Left ventricle myocardium inferior (tissue), 1 donor: ENCODE results near the gene ALG9. TPM values are rescaled to one million over a fixed set of nuclear protein-coding genes. Genes with fewer than 3 reads are reported as not detected.

Experiments
- DNase-seq: peaks from one replicate; pipeline ENCODE4 v3.0.0-alpha.2; 2020
- H3K27ac ChIP-seq: fragments of 200-600 bp; replicated peaks from 2 replicates; pipeline ENCODE4 v1.8.0; 2021
- H3K27me3 ChIP-seq: fragments of 200-600 bp; 2 replicates; pipeline ENCODE4 v1.8.0; 2021; ENCODE audit warnings: low read depth
- H3K36me3 ChIP-seq: fragments of 200-600 bp; 2 replicates; pipeline ENCODE4 v1.8.0; 2021
- H3K4me1 ChIP-seq: fragments of 200-600 bp; 2 replicates; pipeline ENCODE4 v1.8.0; 2021
- H3K4me3 ChIP-seq: fragments of 200-600 bp; 2 replicates; pipeline ENCODE4 v1.8.0; 2021; ENCODE audit warnings: mild to moderate bottlenecking, moderate library complexity
- H3K9me3 ChIP-seq: fragments of 200-600 bp; replicated peaks from 2 replicates; pipeline ENCODE4 v1.8.0; 2021
- intact Hi-C: fragments of 100-400 bp; cut with micrococcal nuclease; formaldehyde crosslinking; loops from one replicate; pipeline ENCODE4 v1.11.0; 2022
- total RNA-seq: library from RNA; stranded (reverse); fragmentation: NEBNext Ultra II Directional; extraction: Animal tissue kit (Norgen Biotek cat#: 25700); gene quantifications from one replicate; pipeline ENCODE4 v1.2.1, GENCODE V29; 2021
- TF ChIP-seq, protein P1 (sequence below): fragments of 200-600 bp; IDR thresholded peaks from 2 replicates; pipeline ENCODE4 v1.8.0; 2021; ENCODE audit warnings: antibody characterized with exemption, mild to moderate bottlenecking, borderline replicate concordance
- donor health status: DM: no; HTN: yes; CAD: no; lungs with severe emphysema.

The ALG9 gene
- total RNA-seq, 1 donor from 2014 or later, result 14.4 TPM

DNA sequence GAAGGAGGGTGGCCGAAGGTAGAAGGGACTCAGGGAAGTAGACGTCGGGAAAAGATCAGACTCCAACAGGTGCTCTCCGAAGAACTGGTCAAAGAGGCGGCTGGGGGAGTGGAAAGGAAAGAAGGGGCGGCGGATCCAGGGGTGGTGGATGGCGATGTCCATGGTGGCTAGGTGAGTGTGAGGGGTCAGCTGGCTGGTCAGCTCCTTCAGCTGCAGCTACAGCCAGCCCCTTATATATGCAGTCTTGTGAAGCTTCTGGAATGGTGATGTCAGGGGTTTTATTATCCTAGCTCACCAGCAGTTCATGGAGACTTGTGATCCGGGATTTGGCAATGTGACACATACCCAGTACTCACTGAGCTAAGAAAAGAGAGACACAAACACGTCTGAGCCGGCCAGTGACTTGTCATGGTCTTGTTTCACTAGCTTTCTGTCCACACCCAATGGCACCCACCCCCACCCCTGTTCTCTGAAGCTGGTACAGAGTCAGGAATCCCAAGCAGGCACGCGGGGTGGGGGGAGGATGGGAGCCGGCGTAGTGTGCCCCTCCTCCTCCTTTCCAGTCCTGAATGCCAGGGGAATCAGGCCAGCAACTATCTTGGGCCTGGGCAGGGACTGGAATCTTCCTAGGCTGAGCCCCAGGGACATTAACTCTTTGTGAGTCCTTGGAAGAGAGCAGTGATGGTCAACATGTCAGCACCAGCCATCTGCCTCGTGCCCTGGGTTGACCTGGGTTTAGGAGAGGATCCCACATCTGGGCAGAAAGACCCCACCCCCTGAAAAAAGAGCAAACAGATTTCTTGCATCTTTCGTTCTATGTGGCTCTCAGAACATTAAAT lies 40.4 kb upstream of the ALG9 start, which contains the start of gene CRYAB:
Gene CRYAB, minus strand, starts transcription at position 208 of the 839 bp plus-strand sequence. Its CDS starts 46 bp downstream, at position 162.
- no peaks in the 10 kb centered on the region for H3K9me3 ChIP-seq
- peaks cover 15% of the 10 kb centered on the region for H3K27me3 ChIP-seq
- DNase-seq, result peak; percentile 89
- peaks cover 22% of the 10 kb centered on the region for H3K36me3 ChIP-seq
- peaks cover 56% of the 10 kb centered on the region for H3K4me1 ChIP-seq
- TF ChIP-seq, protein P1, sequence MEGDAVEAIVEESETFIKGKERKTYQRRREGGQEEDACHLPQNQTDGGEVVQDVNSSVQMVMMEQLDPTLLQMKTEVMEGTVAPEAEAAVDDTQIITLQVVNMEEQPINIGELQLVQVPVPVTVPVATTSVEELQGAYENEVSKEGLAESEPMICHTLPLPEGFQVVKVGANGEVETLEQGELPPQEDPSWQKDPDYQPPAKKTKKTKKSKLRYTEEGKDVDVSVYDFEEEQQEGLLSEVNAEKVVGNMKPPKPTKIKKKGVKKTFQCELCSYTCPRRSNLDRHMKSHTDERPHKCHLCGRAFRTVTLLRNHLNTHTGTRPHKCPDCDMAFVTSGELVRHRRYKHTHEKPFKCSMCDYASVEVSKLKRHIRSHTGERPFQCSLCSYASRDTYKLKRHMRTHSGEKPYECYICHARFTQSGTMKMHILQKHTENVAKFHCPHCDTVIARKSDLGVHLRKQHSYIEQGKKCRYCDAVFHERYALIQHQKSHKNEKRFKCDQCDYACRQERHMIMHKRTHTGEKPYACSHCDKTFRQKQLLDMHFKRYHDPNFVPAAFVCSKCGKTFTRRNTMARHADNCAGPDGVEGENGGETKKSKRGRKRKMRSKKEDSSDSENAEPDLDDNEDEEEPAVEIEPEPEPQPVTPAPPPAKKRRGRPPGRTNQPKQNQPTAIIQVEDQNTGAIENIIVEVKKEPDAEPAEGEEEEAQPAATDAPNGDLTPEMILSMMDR, result no peak
- H3K4me3 ChIP-seq, result peak within 1 kb of the TSS; percentile 77
- intact Hi-C loops, result no loop called here
- H3K27ac ChIP-seq, result peak within 1 kb of the TSS; percentile 99

DNA sequence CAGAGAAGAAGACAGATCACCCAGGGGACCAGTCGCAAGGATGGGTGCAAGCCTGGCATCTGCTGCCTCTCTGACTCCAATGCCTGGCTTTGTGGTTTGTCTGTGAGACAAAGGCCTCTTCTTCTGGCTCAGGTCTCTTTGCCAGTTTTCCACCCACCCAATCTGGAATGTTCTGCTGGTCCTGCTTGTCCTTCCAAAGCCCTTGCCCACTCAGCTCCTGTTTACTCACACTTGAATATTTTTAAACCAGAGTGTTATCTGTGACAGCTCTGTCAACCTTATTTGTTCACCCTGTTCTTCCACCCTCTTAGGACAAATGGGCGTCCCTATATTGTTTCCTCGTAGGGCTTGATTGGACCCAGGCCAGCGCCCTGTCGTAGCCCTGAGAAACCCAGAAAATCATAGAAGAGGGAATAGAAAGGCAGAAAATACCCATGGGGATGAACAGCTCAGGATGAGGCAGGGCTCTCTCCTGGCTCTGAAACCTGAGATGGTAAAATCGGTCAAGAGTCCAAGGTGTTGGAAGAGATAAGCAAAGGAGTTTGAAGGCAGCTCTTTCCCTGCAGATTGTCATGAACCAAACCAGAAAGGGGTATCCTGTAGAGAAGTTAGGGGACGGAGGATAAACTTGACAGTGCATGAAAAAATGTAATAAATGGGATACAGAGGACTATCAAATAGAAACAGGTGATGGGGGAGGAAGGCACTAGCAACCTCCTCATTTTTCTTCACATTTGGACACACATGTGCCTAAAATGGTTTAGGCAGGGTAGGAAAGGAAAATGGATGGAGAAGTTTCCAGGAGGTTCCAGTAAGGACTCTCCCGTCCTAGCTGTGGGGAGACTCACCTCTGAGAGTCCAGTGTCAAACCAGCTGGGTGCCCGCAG lies 39.5 kb upstream of the ALG9 start:
- DNase-seq, result peak; percentile 28
- TF ChIP-seq, protein P1, result no peak
- peak overlapping the region; percentile 99 for H3K27ac ChIP-seq
- peaks cover 60% of the 10 kb centered on the region for H3K4me1 ChIP-seq
- peaks cover 22% of the 10 kb centered on the region for H3K36me3 ChIP-seq
- peaks cover 15% of the 10 kb centered on the region for H3K27me3 ChIP-seq
- H3K9me3 ChIP-seq, result no peaks in the 10 kb centered on the region
- peak overlapping the region; percentile 77 for H3K4me3 ChIP-seq
- intact Hi-C loops, result no loop called here

DNA sequence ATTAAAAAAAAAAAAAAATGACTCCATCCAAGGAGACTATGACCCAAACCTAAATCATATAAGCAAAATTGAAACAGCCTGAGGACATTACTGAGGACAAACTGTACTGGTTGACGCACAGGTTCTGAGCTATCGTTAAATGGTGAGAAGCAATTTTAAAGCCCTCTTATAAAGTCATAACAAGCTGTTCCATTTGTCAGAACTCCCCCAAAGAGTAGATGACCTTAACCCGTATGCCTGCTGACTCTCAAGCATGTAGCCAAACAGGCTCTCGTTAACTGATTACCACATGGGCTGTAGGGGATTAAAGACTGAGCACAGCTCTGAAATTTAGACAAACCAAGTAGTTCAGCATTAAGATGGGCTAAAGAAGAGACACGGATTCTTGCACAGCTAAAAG lies 38.0 kb upstream of the ALG9 start:
- peak overlapping the region; percentile 99 for H3K27ac ChIP-seq
- TF ChIP-seq, protein P1, result no peak
- H3K9me3 ChIP-seq, result no peaks in the 10 kb centered on the region
- intact Hi-C loops, result no loop called here
- H3K36me3 ChIP-seq, result peaks cover 22% of the 10 kb centered on the region
- H3K4me3 ChIP-seq, result peak overlapping the region; percentile 77
- peaks cover 62% of the 10 kb centered on the region for H3K4me1 ChIP-seq
- H3K27me3 ChIP-seq, result peaks cover 15% of the 10 kb centered on the region
- DNase-seq, result no peak

DNA sequence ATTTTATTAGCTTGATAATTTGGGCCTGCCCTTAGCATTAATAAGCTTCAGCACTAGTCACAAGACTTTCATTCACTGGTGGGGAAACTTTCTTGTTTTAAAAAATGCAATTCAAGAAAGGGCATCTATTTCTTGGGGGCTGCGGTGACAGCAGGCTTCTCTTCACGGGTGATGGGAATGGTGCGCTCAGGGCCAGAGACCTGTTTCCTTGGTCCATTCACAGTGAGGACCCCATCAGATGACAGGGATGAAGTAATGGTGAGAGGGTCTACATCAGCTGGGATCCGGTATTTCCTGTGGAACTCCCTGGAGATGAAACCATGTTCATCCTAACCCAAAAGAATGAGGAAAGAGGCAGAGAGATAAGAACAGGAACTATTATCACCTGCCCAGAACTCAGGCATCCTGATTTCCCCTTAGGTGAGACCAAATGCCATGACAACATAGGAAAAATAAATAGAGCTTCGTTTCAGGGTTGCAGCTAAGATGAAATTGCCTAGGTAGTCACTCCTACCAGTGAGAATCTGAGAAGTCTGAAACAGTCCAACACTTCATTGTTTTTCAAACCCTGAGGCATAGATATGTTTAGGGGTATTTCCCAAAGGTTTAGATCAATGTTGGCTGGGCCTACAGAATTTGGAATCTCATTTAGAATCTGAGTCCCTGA lies 37.4 kb upstream of the ALG9 start:
- TF ChIP-seq, protein P1, result no peak
- H3K27ac ChIP-seq, result peak overlapping the region; percentile 99
- intact Hi-C loops, result no loop called here
- peak overlapping the region; percentile 77 for H3K4me3 ChIP-seq
- H3K27me3 ChIP-seq, result peaks cover 13% of the 10 kb centered on the region
- peaks cover 22% of the 10 kb centered on the region for H3K36me3 ChIP-seq
- peaks cover 56% of the 10 kb centered on the region for H3K4me1 ChIP-seq
- no peaks in the 10 kb centered on the region for H3K9me3 ChIP-seq
- no peak for DNase-seq

DNA sequence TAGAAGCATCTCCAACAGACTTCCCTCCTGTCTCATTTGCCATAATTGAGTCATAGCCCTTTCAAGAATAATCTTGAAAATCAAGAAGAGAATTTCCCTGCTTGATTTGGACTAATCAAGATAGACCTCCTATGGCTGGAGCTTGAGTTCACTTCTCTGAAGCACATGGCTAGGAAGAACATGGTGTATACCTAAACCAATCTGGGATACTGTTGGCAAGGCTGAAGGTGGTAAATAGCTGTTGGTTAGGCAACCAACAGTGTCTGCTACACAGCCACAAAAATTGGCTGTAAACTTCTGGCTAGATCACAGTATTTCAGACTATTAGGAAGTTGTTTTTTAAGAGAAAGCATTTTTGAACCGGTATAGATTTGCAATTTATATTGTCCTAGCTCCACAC lies 35.3 kb upstream of the ALG9 start:
- intact Hi-C loops, result no loop called here
- H3K36me3 ChIP-seq, result peaks cover 22% of the 10 kb centered on the region
- no peak for DNase-seq
- peak overlapping the region; percentile 99 for H3K27ac ChIP-seq
- peaks cover 40% of the 10 kb centered on the region for H3K4me1 ChIP-seq
- no peaks in the 10 kb centered on the region for H3K27me3 ChIP-seq
- H3K4me3 ChIP-seq, result no peak overlapping the region
- no peaks in the 10 kb centered on the region for H3K9me3 ChIP-seq
- TF ChIP-seq, protein P1, result no peak
